Measurements from ENCODE around the gene NRXN2. TPM values are rescaled to one million over a fixed set of nuclear protein-coding genes. Genes with fewer than 3 reads are reported as not detected.

The NRXN2 gene
- total and polyA plus RNA-seq, 9 donors = 11.8 to 41.8 (median 30.5) TPM

GRCh38 chr11:64744544-64745188 is 21.7 kb upstream of the NRXN2 start:
- WGBS (ENCODE audit: insufficient coverage) = 0% methylated on average over 51 of the region's 89 CpGs

GRCh38 chr11:64743591-64744543 is 20.9 kb upstream of the NRXN2 start, which contains the start of gene RASGRP2:
TSS of gene RASGRP2 (minus strand) at chr11:64744142. CDS start at chr11:64742866, 1,276 bp downstream.
- H3K9me3 ChIP-seq (replicated peaks; ENCODE audit: control insufficient read depth, low read depth, low read length) = no peaks in the 10 kb centered on the region
- 1% methylated on average over 51 of the region's 57 CpGs for WGBS (ENCODE audit: insufficient coverage)
- peak; percentile 62 for DNase-seq
- peak within 1 kb of the TSS; percentile 49 for H3K4me3 ChIP-seq (ENCODE audit: low read length)
- peaks cover 48% of the 10 kb centered on the region for H3K4me1 ChIP-seq (ENCODE audit: control insufficient read depth, insufficient read depth, low read length)
- peaks cover 59% of the 10 kb centered on the region for H3K27me3 ChIP-seq (ENCODE audit: control insufficient read depth, insufficient read depth, low read length)
- peak within 1 kb of the TSS; percentile 65 for H3K27ac ChIP-seq (ENCODE audit: low read length)
- no peaks in the 10 kb centered on the region for H3K36me3 ChIP-seq (ENCODE audit: control insufficient read depth, insufficient read depth, low read length)

More at GRCh38 chr11:64744544-64745188, 21.7 kb upstream of the NRXN2 start:
- H3K27me3 ChIP-seq (ENCODE audit: control insufficient read depth, insufficient read depth, low read length) = peaks cover 52% of the 10 kb centered on the region
- H3K36me3 ChIP-seq (ENCODE audit: control insufficient read depth, insufficient read depth, low read length) = no peaks in the 10 kb centered on the region
- no peaks in the 10 kb centered on the region for H3K9me3 ChIP-seq (replicated peaks; ENCODE audit: control insufficient read depth, low read depth, low read length)
- H3K4me1 ChIP-seq (ENCODE audit: control insufficient read depth, insufficient read depth, low read length) = peaks cover 48% of the 10 kb centered on the region
- DNase-seq = no peak
- H3K27ac ChIP-seq (ENCODE audit: low read length) = peak overlapping the region; percentile 92
- H3K4me3 ChIP-seq (ENCODE audit: low read length) = peak overlapping the region; percentile 49

GRCh38 chr11:64742889-64743590 is 20.0 kb upstream of the NRXN2 start:
- Histone ChIP-seq H3K4me3 (ENCODE audit: low read length) (peak overlapping the region; percentile 47), H3K4me1 (ENCODE audit: control insufficient read depth, insufficient read depth, low read length) (peaks cover 46% of the 10 kb centered on the region), H3K27ac (ENCODE audit: low read length) (peak overlapping the region; percentile 62), H3K9me3 (replicated peaks; ENCODE audit: control insufficient read depth, low read depth, low read length) (no peaks in the 10 kb centered on the region), H3K27me3 (ENCODE audit: control insufficient read depth, insufficient read depth, low read length) (peaks cover 67% of the 10 kb centered on the region), H3K36me3 (ENCODE audit: control insufficient read depth, insufficient read depth, low read length) (no peaks in the 10 kb centered on the region)
- WGBS (ENCODE audit: insufficient coverage) = under 1% methylated on average over 48 of the region's 58 CpGs
- peak; percentile 56 for DNase-seq

GRCh38 chr11:64742087-64742888 is 19.3 kb upstream of the NRXN2 start:
- 1% methylated on average over 40 of the region's 54 CpGs for WGBS (ENCODE audit: insufficient coverage)
- Histone ChIP-seq H3K9me3 (replicated peaks; ENCODE audit: control insufficient read depth, low read depth, low read length) (no peaks in the 10 kb centered on the region), H3K36me3 (ENCODE audit: control insufficient read depth, insufficient read depth, low read length) (no peaks in the 10 kb centered on the region)

GRCh38 chr11:64741375-64742086 is 18.5 kb upstream of the NRXN2 start:
- H3K27me3 ChIP-seq (ENCODE audit: control insufficient read depth, insufficient read depth, low read length) = peaks cover 67% of the 10 kb centered on the region
- H3K4me1 ChIP-seq (ENCODE audit: control insufficient read depth, insufficient read depth, low read length) = peaks cover 45% of the 10 kb centered on the region
- peaks cover 3% of the 10 kb centered on the region for H3K36me3 ChIP-seq (ENCODE audit: control insufficient read depth, insufficient read depth, low read length)
- no peak for DNase-seq
- peak overlapping the region; percentile 47 for H3K4me3 ChIP-seq (ENCODE audit: low read length)
- H3K27ac ChIP-seq (ENCODE audit: low read length) = no peak overlapping the region
- 17% methylated on average over 22 of the region's 24 CpGs for WGBS (ENCODE audit: insufficient coverage)
- no peaks in the 10 kb centered on the region for H3K9me3 ChIP-seq (replicated peaks; ENCODE audit: control insufficient read depth, low read depth, low read length)

More at GRCh38 chr11:64742087-64742888, 19.3 kb upstream of the NRXN2 start:
- Histone ChIP-seq H3K4me1 (ENCODE audit: control insufficient read depth, insufficient read depth, low read length) (peaks cover 45% of the 10 kb centered on the region), H3K27me3 (ENCODE audit: control insufficient read depth, insufficient read depth, low read length) (peaks cover 67% of the 10 kb centered on the region), H3K27ac (ENCODE audit: low read length) (no peak overlapping the region), H3K4me3 (ENCODE audit: low read length) (peak overlapping the region; percentile 47)
- no peak for DNase-seq

GRCh38 chr11:64739871-64740270 is 16.9 kb upstream of the NRXN2 start:
- 88% methylated on average over 8 of the region's 12 CpGs for WGBS (ENCODE audit: insufficient coverage)
- no peaks in the 10 kb centered on the region for H3K9me3 ChIP-seq (replicated peaks; ENCODE audit: control insufficient read depth, low read depth, low read length)
- no peak overlapping the region for H3K27ac ChIP-seq (ENCODE audit: low read length)
- H3K36me3 ChIP-seq (ENCODE audit: control insufficient read depth, insufficient read depth, low read length) = peaks cover 3% of the 10 kb centered on the region
- peaks cover 63% of the 10 kb centered on the region for H3K27me3 ChIP-seq (ENCODE audit: control insufficient read depth, insufficient read depth, low read length)
- peaks cover 31% of the 10 kb centered on the region for H3K4me1 ChIP-seq (ENCODE audit: control insufficient read depth, insufficient read depth, low read length)
- no peak overlapping the region for H3K4me3 ChIP-seq (ENCODE audit: low read length)
- no peak for DNase-seq

GRCh38 chr11:64736654-64737053 is 13.7 kb upstream of the NRXN2 start:
- H3K27me3 ChIP-seq (ENCODE audit: control insufficient read depth, insufficient read depth, low read length) = peaks cover 35% of the 10 kb centered on the region
- no peak overlapping the region for H3K27ac ChIP-seq (ENCODE audit: low read length)
- H3K4me1 ChIP-seq (ENCODE audit: control insufficient read depth, insufficient read depth, low read length) = peaks cover 4% of the 10 kb centered on the region
- no peaks in the 10 kb centered on the region for H3K9me3 ChIP-seq (replicated peaks; ENCODE audit: control insufficient read depth, low read depth, low read length)
- no peak overlapping the region for H3K4me3 ChIP-seq (ENCODE audit: low read length)
- DNase-seq = no peak
- peaks cover 6% of the 10 kb centered on the region for H3K36me3 ChIP-seq (ENCODE audit: control insufficient read depth, insufficient read depth, low read length)
- 85% methylated on average over 9 of the region's 15 CpGs for WGBS (ENCODE audit: insufficient coverage)

GRCh38 chr11:64735725-64736259 is 12.8 kb upstream of the NRXN2 start:
- Histone ChIP-seq H3K4me1 (ENCODE audit: control insufficient read depth, insufficient read depth, low read length) (no peaks in the 10 kb centered on the region), H3K27ac (ENCODE audit: low read length) (no peak overlapping the region), H3K9me3 (replicated peaks; ENCODE audit: control insufficient read depth, low read depth, low read length) (no peaks in the 10 kb centered on the region), H3K27me3 (ENCODE audit: control insufficient read depth, insufficient read depth, low read length) (peaks cover 26% of the 10 kb centered on the region), H3K36me3 (ENCODE audit: control insufficient read depth, insufficient read depth, low read length) (peaks cover 6% of the 10 kb centered on the region), H3K4me3 (ENCODE audit: low read length) (no peak overlapping the region)
- no peak for DNase-seq
- WGBS (ENCODE audit: insufficient coverage) = 78% methylated on average over 4 of the region's 9 CpGs

All from muscle of leg (tissue), 11 donors.